CD14-positive monocyte (primary cell): ENCODE data around the gene SLC25A22. TPM values are rescaled to one million over a fixed set of nuclear protein-coding genes. Genes with fewer than 3 reads are reported as not detected.

Source experiments
- DNase-seq, 3 donors: peaks; one replicate each; pipeline ENCODE4 v3.0.0-alpha.2; 2011 to 2022
- H2AFZ ChIP-seq: 2 replicates; pipeline ENCODE4 v1.6.0; 2012; ENCODE audit warnings: mild to moderate bottlenecking, low read depth, low read length, inconsistent platforms; ENCODE audit not compliant: insufficient read depth, poor library complexity, severe bottlenecking
- H3K27ac ChIP-seq, 2 donors: 1 replicate in 1 of 2; 2 replicates in 1 of 2; pipeline ENCODE4 v1.5.1; 2012 to 2013; ENCODE audit warnings: low read length in 2 of 2, control low read depth in 1 of 2, inconsistent platforms in 1 of 2, low read depth in 1 of 2, mild to moderate bottlenecking in 1 of 2
- H3K27me3 ChIP-seq, 2 donors: one replicate each; pipeline versions ENCODE4 v1.6.0 to v1.6.1; 2011 to 2013; ENCODE audit warnings: low read length in 2 of 2; ENCODE audit not compliant: control insufficient read depth in 2 of 2, insufficient read depth in 2 of 2
- H3K36me3 ChIP-seq, 2 donors: replicated peaks in 1 of 2; 1 replicate in 1 of 2; 2 replicates in 1 of 2; pipeline versions ENCODE4 v1.5.1 to v1.6.1; 2012 to 2013; ENCODE audit warnings: low read length in 2 of 2, control low read depth in 1 of 2, inconsistent platforms in 1 of 2, mild to moderate bottlenecking in 1 of 2; ENCODE audit not compliant: insufficient read depth in 2 of 2, control insufficient read depth in 1 of 2
- H3K4me1 ChIP-seq, 2 donors: 1 replicate in 1 of 2; 2 replicates in 1 of 2; pipeline versions ENCODE4 v1.5.1 to v1.6.1; 2012 to 2013; ENCODE audit warnings: low read length in 2 of 2, control low read depth in 1 of 2, inconsistent platforms in 1 of 2, mild to moderate bottlenecking in 1 of 2, moderate library complexity in 1 of 2; ENCODE audit not compliant: insufficient read depth in 2 of 2, control insufficient read depth in 1 of 2
- H3K4me2 ChIP-seq: replicated peaks from 2 replicates; pipeline ENCODE3; 2012; ENCODE audit warnings: low read length, moderate library complexity, mild to moderate bottlenecking; ENCODE audit not compliant: poor library complexity, severe bottlenecking; ENCODE audit errors: extremely low read depth
- H3K4me3 ChIP-seq, 3 experiments: fragments of 200-600 bp in 1 of 3; sonication (generic) in 1 of 3; replicated peaks in 1 of 3; 1 replicate in 2 of 3; 2 replicates in 1 of 3; pipeline ENCODE4 v1.5.1; 2011 to 2013; ENCODE audit warnings: low read length in 3 of 3, mild to moderate bottlenecking in 3 of 3, control low read depth in 2 of 3, low read depth in 2 of 3, inconsistent platforms in 1 of 3, moderate library complexity in 1 of 3
- H3K79me2 ChIP-seq: 2 replicates; pipeline ENCODE4 v1.6.0; 2012; ENCODE audit warnings: mild to moderate bottlenecking, control low read depth, inconsistent platforms, low read length, moderate library complexity; ENCODE audit not compliant: insufficient read depth
- H3K9ac ChIP-seq: 2 replicates; pipeline ENCODE4 v1.6.0; 2017; ENCODE audit warnings: low read length, mild to moderate bottlenecking; ENCODE audit not compliant: insufficient read depth, poor library complexity, severe bottlenecking
- H3K9me3 ChIP-seq, 2 donors: replicated peaks in 1 of 2; 1 replicate in 1 of 2; 2 replicates in 1 of 2; pipeline versions ENCODE4 v1.5.1 to v1.6.1; 2012 to 2013; ENCODE audit warnings: low read length in 2 of 2, control low read depth in 1 of 2; ENCODE audit not compliant: control insufficient read depth in 1 of 2, insufficient read depth in 1 of 2
- H4K20me1 ChIP-seq: 2 replicates; pipeline ENCODE4 v1.6.0; 2012; ENCODE audit warnings: mild to moderate bottlenecking, low read length, control low read depth, moderate library complexity; ENCODE audit not compliant: insufficient read depth
- H3K27ac Mint-ChIP-seq, 7 donors: one replicate each; pipeline ENCODE4 v1.8.0; 2020; ENCODE audit warnings: mild to moderate bottlenecking in 7 of 7, mixed read lengths in 7 of 7, moderate library complexity in 6 of 7, inconsistent platforms in 2 of 7
- H3K27me3 Mint-ChIP-seq, 3 donors: one replicate each; pipeline ENCODE4 v1.8.0; 2021 to 2022; ENCODE audit warnings: low read depth in 3 of 3, mild to moderate bottlenecking in 3 of 3, mixed read lengths in 3 of 3, moderate library complexity in 3 of 3, inconsistent platforms in 1 of 3
- H3K36me3 Mint-ChIP-seq, 2 donors: one replicate each; pipeline ENCODE4 v1.8.0; 2020; ENCODE audit warnings: mixed read lengths in 2 of 2, inconsistent platforms in 1 of 2, mild to moderate bottlenecking in 1 of 2
- H3K4me1 Mint-ChIP-seq: one replicate; pipeline ENCODE4 v1.8.0; 2020; ENCODE audit warnings: mild to moderate bottlenecking, mixed read lengths
- H3K4me3 Mint-ChIP-seq, 2 donors: one replicate each; pipeline ENCODE4 v1.8.0; 2020; ENCODE audit warnings: mild to moderate bottlenecking in 2 of 2, mixed read lengths in 2 of 2, moderate library complexity in 1 of 2
- H3K9me3 Mint-ChIP-seq, 7 donors: one replicate each; pipeline ENCODE4 v1.8.0; 2020 to 2022; ENCODE audit warnings: mixed read lengths in 7 of 7, mild to moderate bottlenecking in 6 of 7, moderate library complexity in 6 of 7, inconsistent platforms in 2 of 7
- WGBS: methylation state at CpG from one replicate; pipeline ENCODE4 v1.1.5; 2013; ENCODE audit warnings: missing lambda C conversion rate; ENCODE audit not compliant: insufficient coverage; 5-methylcytosine and 5-hydroxymethylcytosine counted together
- intact Hi-C, 2 donors: fragments of 100-400 bp; cut with micrococcal nuclease; formaldehyde crosslinking; loops; one replicate each; pipeline versions ENCODE4 v1.15.0 to v1.15.1; 2023
- polyA plus RNA-seq, 3 donors: library from polyadenylated mRNA; depleted of rRNA in 1 of 3; unstranded in 2 of 3; stranded (reverse) in 1 of 3; fragments of 300-500 nt in 2 of 3; fragments of >200 nt in 1 of 3; fragmentation: Illumina TruSeq in 2 of 3; gene quantifications; 1 replicate in 2 of 3; 2 replicates in 1 of 3; pipeline ENCODE4 v1.2.3, GENCODE V29; 2012 to 2021
- TF ChIP-seq, protein P1 (sequence below): fragments of 200-600 bp; IDR thresholded peaks from one replicate; pipeline ENCODE4 v1.8.0; 2022; ENCODE audit warnings: antibody characterized with exemption, mild to moderate bottlenecking

The SLC25A22 gene
- polyA plus RNA-seq, 3 donors, result 4.4 to 20.9 (median 5.6) TPM

DNA sequence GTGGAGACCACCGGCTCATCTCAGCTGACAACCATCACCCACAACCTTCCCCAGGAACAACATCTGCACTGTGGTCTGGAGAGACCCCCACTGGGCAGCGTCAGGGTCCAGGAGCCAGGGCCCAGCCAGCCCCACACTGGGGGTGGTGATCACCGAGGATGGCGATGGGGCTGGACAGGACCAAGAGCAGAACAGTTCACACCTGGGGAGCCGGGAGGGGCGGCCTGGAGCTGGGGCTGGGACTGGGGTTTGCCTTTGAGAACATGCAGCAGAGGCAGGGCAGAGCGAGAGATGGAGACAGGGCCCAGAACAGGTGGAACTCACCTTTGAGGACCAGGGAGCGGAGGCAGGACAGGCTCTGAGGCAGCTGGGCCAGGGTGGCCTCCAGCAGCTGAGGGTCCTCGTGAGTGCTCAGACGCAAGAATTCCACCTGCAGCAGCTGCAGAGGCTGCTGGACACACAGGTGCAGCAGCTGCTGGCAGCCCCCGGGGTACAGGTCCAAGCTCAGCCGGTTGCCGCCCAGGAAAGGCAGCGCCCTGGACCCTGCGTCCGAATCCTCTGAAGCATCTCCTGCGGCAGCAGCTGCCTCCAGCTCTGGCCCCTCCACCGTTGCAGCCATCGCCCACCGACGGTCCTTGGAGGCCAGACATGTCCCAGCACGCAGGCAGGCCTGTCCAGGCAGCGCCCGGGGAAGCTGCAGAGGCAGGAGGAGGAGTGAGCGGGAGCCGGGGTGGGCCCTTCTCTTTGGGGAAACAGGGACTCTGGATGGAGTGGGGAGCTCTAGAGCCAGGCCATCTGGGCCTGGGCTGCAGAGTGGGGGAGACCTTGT is 5.9 kb upstream of the SLC25A22 start:
- 66% methylated on average over 25 of the region's 26 CpGs for WGBS

DNA sequence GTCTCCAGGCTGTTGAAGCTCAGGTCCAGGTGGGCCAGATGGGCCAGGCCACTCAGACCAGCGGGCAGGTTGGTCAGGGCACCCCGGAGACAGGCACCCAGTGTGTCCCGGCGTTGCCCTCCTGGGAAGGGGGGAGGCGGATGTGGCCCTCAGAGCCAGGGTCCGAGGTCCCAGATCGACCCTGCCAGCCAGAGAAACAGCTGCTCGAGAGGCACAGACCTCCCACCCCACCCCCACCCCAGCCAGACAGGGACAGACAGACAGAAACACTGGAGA is 5.3 kb upstream of the SLC25A22 start:
- H3K36me3 ChIP-seq, result peaks cover 14 to 15% of the 10 kb centered on the region in 2 donors
- peaks cover 24% of the 10 kb centered on the region for H3K4me1 Mint-ChIP-seq
- TF ChIP-seq, protein P1, sequence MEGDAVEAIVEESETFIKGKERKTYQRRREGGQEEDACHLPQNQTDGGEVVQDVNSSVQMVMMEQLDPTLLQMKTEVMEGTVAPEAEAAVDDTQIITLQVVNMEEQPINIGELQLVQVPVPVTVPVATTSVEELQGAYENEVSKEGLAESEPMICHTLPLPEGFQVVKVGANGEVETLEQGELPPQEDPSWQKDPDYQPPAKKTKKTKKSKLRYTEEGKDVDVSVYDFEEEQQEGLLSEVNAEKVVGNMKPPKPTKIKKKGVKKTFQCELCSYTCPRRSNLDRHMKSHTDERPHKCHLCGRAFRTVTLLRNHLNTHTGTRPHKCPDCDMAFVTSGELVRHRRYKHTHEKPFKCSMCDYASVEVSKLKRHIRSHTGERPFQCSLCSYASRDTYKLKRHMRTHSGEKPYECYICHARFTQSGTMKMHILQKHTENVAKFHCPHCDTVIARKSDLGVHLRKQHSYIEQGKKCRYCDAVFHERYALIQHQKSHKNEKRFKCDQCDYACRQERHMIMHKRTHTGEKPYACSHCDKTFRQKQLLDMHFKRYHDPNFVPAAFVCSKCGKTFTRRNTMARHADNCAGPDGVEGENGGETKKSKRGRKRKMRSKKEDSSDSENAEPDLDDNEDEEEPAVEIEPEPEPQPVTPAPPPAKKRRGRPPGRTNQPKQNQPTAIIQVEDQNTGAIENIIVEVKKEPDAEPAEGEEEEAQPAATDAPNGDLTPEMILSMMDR, result no peak

More for the DNA sequence above, 5.9 kb upstream of the SLC25A22 start:
- Histone ChIP-seq H2AFZ (peak overlapping the region; percentile 87), H3K36me3 (peaks cover 14 to 15% of the 10 kb centered on the region in 2 donors), H4K20me1 (peaks cover 11% of the 10 kb centered on the region), H3K9me3 (no peaks in the 10 kb centered on the region), H3K4me2 (peak overlapping the region; percentile 89), H3K9ac (peak overlapping the region; percentile 67), H3K4me1 (peaks cover 27 to 29% of the 10 kb centered on the region in 2 donors), H3K27ac (no peak overlapping the region), H3K27me3 (no peaks in the 10 kb centered on the region), H3K4me3 (peak overlapping the region in 1 of 3 experiments; percentile 80), H3K79me2 (peaks cover 25% of the 10 kb centered on the region)
- Mint-ChIP-seq H3K36me3 (peaks cover 3 to 22% of the 10 kb centered on the region in 2 donors), H3K4me1 (peaks cover 30% of the 10 kb centered on the region), H3K4me3 (peak overlapping the region; percentile 76 to 83), H3K27ac (no peak overlapping the region), H3K27me3 (peaks cover 0 to 5% (median 2%) of the 10 kb centered on the region in 3 donors), H3K9me3 (peaks cover 0 to 3% (median 0%) of the 10 kb centered on the region in 7 donors)
- TF ChIP-seq, protein P1, result no peak
- intact Hi-C loops, result no loop called here
- no peak for DNase-seq

More for the DNA sequence above, 5.3 kb upstream of the SLC25A22 start:
- Mint-ChIP-seq H3K36me3 (peaks cover 3 to 22% of the 10 kb centered on the region in 2 donors), H3K4me3 (no peak overlapping the region), H3K27ac (no peak overlapping the region), H3K27me3 (peaks cover 0 to 5% (median 2%) of the 10 kb centered on the region in 3 donors), H3K9me3 (peaks cover 0 to 3% (median 0%) of the 10 kb centered on the region in 7 donors)
- peaks cover 11% of the 10 kb centered on the region for H4K20me1 ChIP-seq
- peaks cover 19% of the 10 kb centered on the region for H3K79me2 ChIP-seq
- H3K9me3 ChIP-seq, result no peaks in the 10 kb centered on the region
- 100% methylated on average over 2 of the region's 8 CpGs for whole genome bisulfite sequencing
- no peak overlapping the region for H3K4me2 ChIP-seq
- no peaks in the 10 kb centered on the region for H3K27me3 ChIP-seq
- H3K27ac ChIP-seq, result no peak overlapping the region
- intact Hi-C loops, result no loop called here
- H3K4me1 ChIP-seq, result peaks cover 23 to 26% of the 10 kb centered on the region in 2 donors
- no peak overlapping the region for H3K9ac ChIP-seq
- H2AFZ ChIP-seq, result no peak overlapping the region
- no peak overlapping the region for H3K4me3 ChIP-seq
- no peak for DNase-seq
